Right lobe of liver (tissue), 4 donors: ENCODE results near the gene MN1.

Experiments used
- POLR2A ChIP-seq: fragments of 450-650 bp; IDR thresholded peaks from one replicate; pipeline ENCODE4 v1.6.1; 2017; ENCODE audit warnings: antibody characterized with exemption, mild to moderate bottlenecking
- TF ChIP-seq, protein P1 (sequence below), 4 donors: fragments of 200-600 bp in 3 of 4; fragments of 450-650 bp in 1 of 4; IDR thresholded peaks; one replicate each; pipeline versions ENCODE4 v1.5.1 to v1.8.0; 2016 to 2022; ENCODE audit warnings: antibody characterized with exemption in 4 of 4, mild to moderate bottlenecking in 2 of 4
- donor health status: DM: no; HTN: no; CAD: no.
- donor health status: DM: no; HTN: no; CAD: no.
- donor health status: DM: no; HTN: yes; CAD: no.

DNA sequence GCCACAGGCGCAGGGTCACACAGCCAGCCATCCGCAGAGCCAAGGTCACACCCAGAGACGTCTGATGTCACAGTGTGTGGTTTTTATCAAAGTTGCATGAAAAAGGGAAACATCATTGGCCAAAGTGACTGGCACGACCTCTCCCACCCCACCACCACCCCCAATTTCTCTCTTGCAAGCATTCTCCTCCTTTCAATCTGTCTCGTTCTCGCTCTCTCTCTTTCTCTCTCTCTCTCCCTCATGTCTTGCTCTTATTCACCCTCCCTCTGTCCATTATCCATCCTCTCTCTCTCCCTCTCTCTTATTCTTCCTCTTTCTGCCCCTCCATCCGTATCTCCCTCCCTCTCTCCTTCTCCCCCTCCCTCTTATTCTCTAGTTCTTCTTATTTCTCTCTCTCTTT is 40.6 kb downstream of the MN1 start:
- TF ChIP-seq, protein P1, sequence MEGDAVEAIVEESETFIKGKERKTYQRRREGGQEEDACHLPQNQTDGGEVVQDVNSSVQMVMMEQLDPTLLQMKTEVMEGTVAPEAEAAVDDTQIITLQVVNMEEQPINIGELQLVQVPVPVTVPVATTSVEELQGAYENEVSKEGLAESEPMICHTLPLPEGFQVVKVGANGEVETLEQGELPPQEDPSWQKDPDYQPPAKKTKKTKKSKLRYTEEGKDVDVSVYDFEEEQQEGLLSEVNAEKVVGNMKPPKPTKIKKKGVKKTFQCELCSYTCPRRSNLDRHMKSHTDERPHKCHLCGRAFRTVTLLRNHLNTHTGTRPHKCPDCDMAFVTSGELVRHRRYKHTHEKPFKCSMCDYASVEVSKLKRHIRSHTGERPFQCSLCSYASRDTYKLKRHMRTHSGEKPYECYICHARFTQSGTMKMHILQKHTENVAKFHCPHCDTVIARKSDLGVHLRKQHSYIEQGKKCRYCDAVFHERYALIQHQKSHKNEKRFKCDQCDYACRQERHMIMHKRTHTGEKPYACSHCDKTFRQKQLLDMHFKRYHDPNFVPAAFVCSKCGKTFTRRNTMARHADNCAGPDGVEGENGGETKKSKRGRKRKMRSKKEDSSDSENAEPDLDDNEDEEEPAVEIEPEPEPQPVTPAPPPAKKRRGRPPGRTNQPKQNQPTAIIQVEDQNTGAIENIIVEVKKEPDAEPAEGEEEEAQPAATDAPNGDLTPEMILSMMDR (IDR thresholded peaks at IDR 0.05): no peak
- no peak for TF ChIP-seq POLR2A
